GM08714 (cell line): ENCODE measurements around the gene PIGB.
"Not testable (repeated sequence)": the region's sequence is repeated elsewhere in the genome, so short reads cannot be mapped to it uniquely, and the experiment has no call there.

ENCODE experiments used
- H3K4me3 ChIP-seq: fragments of 200-500 bp; sonication (Bioruptor generic); 2 replicates; pipeline ENCODE4 v1.5.1; 2014; ENCODE audit warnings: mild to moderate bottlenecking, low read length, inconsistent platforms
- ZNF274 ChIP-seq: IDR thresholded peaks from 2 replicates; pipeline ENCODE4 v1.6.1; 2012; ENCODE audit warnings: mild to moderate bottlenecking, low read depth, low read length

Gene PIGB

GRCh38 chr15:55288006-55288717 lies 30.9 kb upstream of the PIGB start:
- H3K4me3 ChIP-seq: peak overlapping the region; percentile 69
- TF ChIP-seq ZNF274: no peak

GRCh38 chr15:55289011-55289745 lies 29.8 kb upstream of the PIGB start:
- no peak for TF ChIP-seq ZNF274
- H3K4me3 ChIP-seq: peak overlapping the region; percentile 69

DNA sequence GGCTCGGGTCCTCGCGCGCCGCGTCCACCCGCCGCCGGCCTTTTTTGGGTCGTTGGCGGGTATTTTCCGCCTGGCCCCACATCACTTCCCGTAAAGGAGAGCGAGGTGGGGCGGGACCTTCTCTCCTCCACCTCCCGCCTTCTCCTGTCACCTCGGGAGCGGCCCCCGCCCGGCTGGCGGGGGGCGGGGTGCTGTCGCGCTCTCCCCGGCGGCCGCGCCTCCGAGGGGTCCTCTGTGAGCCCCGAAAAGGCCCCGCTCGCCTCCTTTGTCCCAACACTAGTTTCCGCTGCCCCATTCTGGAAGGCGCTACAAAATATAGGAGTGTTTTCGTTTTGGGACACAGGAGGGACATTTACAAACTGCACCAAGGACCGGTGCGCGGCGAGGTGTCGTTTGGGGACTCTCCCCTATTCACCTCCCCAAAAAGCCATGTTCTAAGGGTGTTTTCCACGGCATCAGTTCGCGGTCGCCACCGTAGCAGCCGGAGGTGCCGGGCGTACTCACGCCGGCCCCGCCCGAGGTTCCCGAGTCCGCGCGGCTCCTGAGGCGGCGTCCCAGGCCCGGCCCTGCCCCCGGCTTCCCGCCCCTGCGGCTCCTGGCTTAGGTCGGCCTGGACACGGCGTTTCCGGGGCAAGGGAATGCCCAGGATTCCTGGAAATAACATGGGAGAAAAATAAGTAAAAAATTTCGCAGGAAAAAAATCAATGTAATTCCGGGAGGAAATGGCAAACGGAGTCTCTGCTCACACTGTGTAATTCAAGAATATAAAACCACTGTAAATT lies 29.1 kb upstream of the PIGB start, which contains the start of gene RAB27A:
TSS of gene RAB27A (minus strand) at position 68 of the 782 bp plus-strand sequence. CDS start 54,879 bp downstream, outside the sequence.
- H3K4me3 ChIP-seq: peak within 1 kb of the TSS; percentile 69
- TF ChIP-seq ZNF274: no peak

- H3K4me3 ChIP-seq: peak overlapping the region; percentile 69; the same call in 1 of the 2 replicates
- no peak for TF ChIP-seq ZNF274
Measured at GRCh38 chr15:55290528-55291057, 28.4 kb upstream of the PIGB start.

GRCh38 chr15:55297315-55297714 lies 21.7 kb upstream of the PIGB start:
- TF ChIP-seq ZNF274: no peak
- no peak overlapping the region for H3K4me3 ChIP-seq

- not testable (repeated sequence) for H3K4me3 ChIP-seq
Measured at GRCh38 chr15:55302801-55303200, 16.2 kb upstream of the PIGB start.

DNA sequence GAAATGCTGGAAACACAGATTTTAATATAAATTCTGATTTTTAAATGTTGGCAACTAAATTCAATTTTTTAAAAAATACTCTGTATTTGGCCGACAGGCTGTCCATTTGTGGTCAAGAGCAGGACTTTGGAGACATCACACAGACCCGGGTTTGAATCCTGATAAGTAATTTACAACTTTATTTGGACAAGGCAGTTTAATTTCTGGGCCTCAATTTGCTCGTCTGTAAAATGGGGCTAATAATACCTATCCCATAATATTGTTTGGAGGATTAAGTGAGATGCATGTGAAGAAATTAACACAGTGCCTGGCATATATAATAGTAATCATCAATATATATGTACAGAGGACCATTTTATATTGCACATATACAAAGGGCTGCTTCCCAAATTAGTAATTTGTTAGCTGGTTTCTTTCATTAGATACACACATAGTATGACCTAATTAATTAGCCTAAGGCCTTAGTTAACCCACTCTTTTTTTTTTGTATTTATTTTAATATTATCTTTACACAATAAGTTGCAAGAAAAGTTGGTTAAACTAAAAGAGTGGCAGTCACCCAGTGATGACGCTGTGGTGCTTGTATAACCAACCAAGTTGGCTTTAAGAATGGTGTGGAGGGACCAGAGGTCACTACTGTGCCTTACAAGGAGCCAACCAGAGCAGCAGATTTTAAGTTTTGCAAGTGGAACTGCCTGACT lies 665 bp downstream of the PIGB start:
- TF ChIP-seq ZNF274: no peak
- H3K4me3 ChIP-seq: peak overlapping the region; percentile 87

GRCh38 chr15:55320238-55320550 lies 1.2 kb downstream of the PIGB start:
- TF ChIP-seq ZNF274: no peak
- H3K4me3 ChIP-seq: peak overlapping the region; percentile 87

- TF ChIP-seq ZNF274: no peak
- H3K4me3 ChIP-seq: no peak overlapping the region
Measured at GRCh38 chr15:55320963-55321362, 1.9 kb downstream of the PIGB start.

DNA sequence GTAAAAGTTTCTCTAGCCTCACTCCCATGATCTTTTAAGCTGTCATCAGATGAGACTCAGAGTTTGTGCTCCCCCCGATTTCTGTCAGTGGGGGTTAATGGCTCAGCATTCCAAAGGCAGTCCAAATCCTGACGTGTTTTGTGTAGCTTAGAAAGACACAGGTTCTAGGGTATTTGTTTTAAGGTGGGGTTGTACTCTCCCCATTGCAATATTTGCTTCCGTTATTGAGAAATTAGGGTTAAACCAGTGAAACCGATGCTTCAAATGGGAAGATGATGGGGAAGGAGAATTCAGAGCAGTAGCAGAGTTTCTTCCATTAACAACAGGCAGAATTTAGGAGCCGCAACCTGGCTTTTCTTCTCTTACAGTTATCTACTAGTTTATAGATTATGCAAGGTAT lies 3.4 kb downstream of the PIGB start:
- H3K4me3 ChIP-seq: no peak overlapping the region
- TF ChIP-seq ZNF274: no peak

GRCh38 chr15:55327387-55327786 lies 8.4 kb downstream of the PIGB start:
- TF ChIP-seq ZNF274: no peak
- no peak overlapping the region for H3K4me3 ChIP-seq

DNA sequence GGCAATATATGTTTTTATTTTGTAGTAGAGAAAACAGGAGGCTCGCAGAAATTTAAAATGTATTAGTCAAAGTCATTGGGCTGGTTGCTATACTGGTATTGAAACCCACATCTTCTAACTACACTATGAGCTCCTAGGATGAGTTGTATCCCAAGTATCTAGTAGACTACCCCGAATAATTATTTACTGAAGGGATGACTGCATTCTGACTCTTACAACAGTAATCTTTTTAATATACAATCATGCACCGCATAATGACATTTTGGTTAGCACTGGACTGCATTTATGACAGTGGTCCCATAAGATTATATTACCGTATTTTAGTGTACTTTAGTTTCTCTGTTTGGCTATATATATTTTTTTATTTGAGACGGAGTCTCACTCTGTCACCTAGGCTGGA lies 15.3 kb downstream of the PIGB start:
- H3K4me3 ChIP-seq: no peak overlapping the region
- no peak for TF ChIP-seq ZNF274

DNA sequence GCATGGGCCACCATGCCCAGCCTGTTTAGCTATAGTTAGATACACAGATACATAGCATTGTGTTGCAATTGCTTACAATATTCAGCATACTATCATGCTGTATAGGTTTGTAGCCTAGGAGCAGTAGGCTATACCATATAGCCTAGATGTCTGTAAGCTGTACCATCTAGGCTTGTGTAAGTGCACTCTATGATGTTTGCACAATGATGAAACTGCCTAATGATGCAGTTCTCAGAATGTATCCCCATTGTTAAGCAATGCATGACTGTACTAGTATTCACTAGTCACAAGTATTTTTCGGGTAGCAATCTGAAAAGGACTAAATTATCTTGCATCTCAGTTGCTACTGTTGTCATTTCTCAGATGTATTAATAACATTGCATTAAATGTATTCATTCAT lies 16.0 kb downstream of the PIGB start:
- H3K4me3 ChIP-seq: no peak overlapping the region

DNA sequence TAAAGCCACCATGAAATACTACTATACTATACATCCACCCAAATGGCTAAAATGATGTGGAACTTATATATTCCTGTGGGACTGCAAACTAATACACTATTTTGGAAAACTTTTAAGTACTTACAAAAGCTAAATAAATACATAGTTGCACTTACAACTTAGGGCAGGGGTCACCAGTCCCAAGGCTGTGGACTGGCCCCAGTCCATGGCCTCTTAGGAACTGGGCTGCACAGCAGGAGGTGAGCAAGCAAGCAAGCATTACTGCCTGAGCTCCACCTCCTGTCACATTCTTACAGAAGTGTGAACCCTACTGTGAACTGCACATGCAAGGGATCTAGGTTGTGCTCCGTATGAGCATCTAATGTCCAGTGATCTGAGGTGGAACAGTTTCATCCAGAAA lies 18.1 kb downstream of the PIGB start:
- TF ChIP-seq ZNF274: no peak
- no peak overlapping the region for H3K4me3 ChIP-seq

More for the DNA sequence above, 16.0 kb downstream of the PIGB start:
- no peak for TF ChIP-seq ZNF274
